Esophagus muscularis mucosa (tissue), 4 donors: ENCODE results near the gene LRMDA. TPM values are rescaled to one million over a fixed set of nuclear protein-coding genes. Genes with fewer than 3 reads are reported as not detected.
"Not testable (repeated sequence)": the region's sequence is repeated elsewhere in the genome, so short reads cannot be mapped to it uniquely, and the experiment has no call there.

Experiments
- DNase-seq: peaks from one replicate; pipeline ENCODE4 v3.0.0-alpha.2; 2017; ENCODE audit errors: extremely low spot score
- H3K27ac ChIP-seq, 4 donors: fragments of 200-600 bp; sonication (generic); replicated peaks in 1 of 4; 1 replicate in 3 of 4; 2 replicates in 1 of 4; pipeline ENCODE4 v1.5.1; 2016 to 2019; ENCODE audit warnings: mild to moderate bottlenecking in 1 of 4
- H3K27me3 ChIP-seq, 4 donors: fragments of 200-600 bp; sonication (generic); one replicate each; pipeline versions ENCODE4 v1.5.1 to v1.6.0; 2016 to 2019
- H3K36me3 ChIP-seq, 4 donors: fragments of 200-600 bp; sonication (generic); one replicate each; pipeline ENCODE4 v1.5.1; 2016 to 2019
- H3K4me1 ChIP-seq, 4 donors: fragments of 200-600 bp; sonication (generic); one replicate each; pipeline ENCODE4 v1.5.1; 2016 to 2019
- H3K4me3 ChIP-seq, 4 donors: fragments of 200-600 bp; sonication (generic); 1 replicate in 2 of 4; 2 replicates in 2 of 4; pipeline ENCODE4 v1.5.1; 2016 to 2019; ENCODE audit warnings: mild to moderate bottlenecking in 4 of 4, moderate library complexity in 1 of 4
- H3K9me3 ChIP-seq, 4 donors: fragments of 200-600 bp; sonication (generic); 1 replicate in 3 of 4; 2 replicates in 1 of 4; pipeline ENCODE4 v1.5.1; 2016 to 2019
- CTCF ChIP-seq, 3 experiments: fragments of 200-600 bp in 2 of 3; fragments of 450-650 bp in 1 of 3; sonication (generic) in 2 of 3; IDR thresholded peaks; one replicate each; pipeline ENCODE4 v1.5.1; 2017 to 2019; ENCODE audit warnings: antibody characterized with exemption in 3 of 3, mild to moderate bottlenecking in 2 of 3, moderate library complexity in 1 of 3
- EP300 ChIP-seq: sonication (generic); formaldehyde crosslinking; IDR thresholded peaks from one replicate; pipeline ENCODE4 v1.6.1; 2017; ENCODE audit warnings: antibody characterized with exemption
- POLR2A ChIP-seq: fragments of 450-650 bp; IDR thresholded peaks from one replicate; pipeline ENCODE4 v1.6.1; 2017; ENCODE audit warnings: antibody characterized with exemption, moderate library complexity, mild to moderate bottlenecking, low read depth
- POLR2AphosphoS5 ChIP-seq, 2 donors: sonication (generic); formaldehyde crosslinking; IDR thresholded peaks; one replicate each; pipeline ENCODE4 v1.6.1; 2017; ENCODE audit warnings: antibody characterized with exemption in 2 of 2
- WGBS: methylation state at CpG from one replicate; pipeline ENCODE4 v1.1.5; 2018; 5-methylcytosine and 5-hydroxymethylcytosine counted together
- intact Hi-C: fragments of 100-400 bp; cut with DNase I; formaldehyde crosslinking; loops from one replicate; pipeline ENCODE4 v1.15.1; 2023
- total RNA-seq, 4 donors: library from RNA; depleted of rRNA; stranded (reverse); fragments of >200 nt; gene quantifications; one replicate each; pipeline versions ENCODE4 v1.1.0 to v1.2.1, GENCODE V29; 2016

The LRMDA gene
- total RNA-seq, 4 donors from 2014 or later = 14.3 to 34.9 (median 26.5) TPM

GRCh38 chr10:75599875-75600648 is 168.6 kb downstream of the LRMDA start:
- 78% methylated on average over 2 of the region's 2 CpGs for WGBS
- no peak for DNase-seq
- Histone ChIP-seq H3K27me3 (no peaks in the 10 kb centered on the region), H3K27ac (peak overlapping the region in 1 of 4 donors; percentile 18), H3K4me1 (peaks cover 15 to 33% (median 22%) of the 10 kb centered on the region in 4 donors), H3K9me3 (no peaks in the 10 kb centered on the region), H3K36me3 (no peaks in the 10 kb centered on the region), H3K4me3 (no peak overlapping the region)
- TF ChIP-seq CTCF (IDR thresholded peaks at IDR 0.05) (no peak), POLR2AphosphoS5 (IDR thresholded peaks at IDR 0.05) (no peak), EP300 (no peak), POLR2A (no peak)
- intact Hi-C loops = no loop called here

DNA sequence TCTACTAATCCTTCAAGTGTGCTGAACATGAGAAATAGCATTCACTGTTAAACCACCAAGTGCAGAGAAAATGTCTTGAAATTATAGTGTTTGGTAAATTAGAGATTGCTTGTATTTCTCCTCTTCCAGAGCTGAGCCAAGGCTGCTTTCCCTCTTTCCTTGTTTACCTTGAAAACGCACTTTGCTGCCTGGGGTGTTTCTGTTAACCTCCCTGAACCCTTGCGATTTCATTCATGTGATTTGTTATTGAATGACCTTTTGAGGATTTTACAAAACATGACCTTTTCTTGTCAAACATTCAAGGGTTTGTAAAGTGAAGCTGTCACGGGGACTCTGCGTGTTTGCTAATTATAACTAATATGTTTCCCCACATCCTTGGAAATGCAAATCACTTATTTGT is 169.4 kb downstream of the LRMDA start:
- intact Hi-C loops = no loop called here
- Histone ChIP-seq H3K27me3 (no peaks in the 10 kb centered on the region), H3K4me3 (no peak overlapping the region), H3K4me1 (peaks cover 17 to 41% (median 28%) of the 10 kb centered on the region in 4 donors), H3K9me3 (no peaks in the 10 kb centered on the region), H3K27ac (no peak overlapping the region), H3K36me3 (no peaks in the 10 kb centered on the region)
- no peak for DNase-seq
- WGBS = 56% methylated on average over 4 of the region's 4 CpGs
- no peak for TF ChIP-seq POLR2A
- no peak for TF ChIP-seq CTCF (IDR thresholded peaks at IDR 0.05)
- TF ChIP-seq POLR2AphosphoS5 (IDR thresholded peaks at IDR 0.05) = no peak
- TF ChIP-seq EP300 = no peak

DNA sequence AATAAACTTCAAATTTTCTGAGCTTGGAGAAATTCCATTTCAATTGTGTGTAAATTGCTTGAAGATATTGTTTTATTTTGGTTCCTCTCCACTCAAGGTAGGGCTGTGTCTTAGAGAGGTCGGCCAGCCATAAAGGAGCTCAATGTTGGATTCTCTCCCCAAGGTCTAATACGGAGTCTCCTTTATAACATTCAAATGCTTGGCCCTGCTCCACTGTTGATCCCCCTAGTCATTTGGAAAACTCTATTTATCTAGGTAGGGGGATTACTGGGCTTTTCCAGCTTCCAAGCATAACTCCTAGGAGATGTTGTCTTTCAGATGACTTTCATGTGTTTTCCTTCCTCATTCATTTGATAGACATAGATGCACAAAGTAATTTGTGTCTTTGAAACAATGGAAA is 170.9 kb downstream of the LRMDA start:
- Histone ChIP-seq H3K27me3 (no peaks in the 10 kb centered on the region), H3K9me3 (no peaks in the 10 kb centered on the region), H3K36me3 (no peaks in the 10 kb centered on the region), H3K4me3 (no peak overlapping the region), H3K27ac (no peak overlapping the region), H3K4me1 (peaks cover 17 to 55% (median 42%) of the 10 kb centered on the region in 4 donors)
- WGBS = 92% methylated on average over 2 of the region's 2 CpGs
- TF ChIP-seq POLR2A (no peak), POLR2AphosphoS5 (IDR thresholded peaks at IDR 0.05) (no peak)
- intact Hi-C loops = no loop called here
- DNase-seq = no peak

- intact Hi-C loops = no loop called here
- H3K4me3 ChIP-seq = no peak overlapping the region
- H3K4me1 ChIP-seq = peaks cover 17 to 45% (median 38%) of the 10 kb centered on the region in 4 donors
- H3K27me3 ChIP-seq = no peaks in the 10 kb centered on the region
- TF ChIP-seq EP300 (no peak), POLR2AphosphoS5 (IDR thresholded peaks at IDR 0.05) (no peak), CTCF (IDR thresholded peaks at IDR 0.05) (no peak), POLR2A (no peak)
- 73% methylated on average over 4 of the region's 4 CpGs for WGBS
- H3K36me3 ChIP-seq = no peaks in the 10 kb centered on the region
- no peak for DNase-seq
- H3K9me3 ChIP-seq = no peaks in the 10 kb centered on the region
- peak overlapping the region in 1 of 4 donors; percentile 29 for H3K27ac ChIP-seq
Observed at GRCh38 chr10:75605096-75605495, 173.7 kb downstream of the LRMDA start.

GRCh38 chr10:75605795-75606194 is 174.4 kb downstream of the LRMDA start:
- Histone ChIP-seq H3K27ac (peak overlapping the region in 2 of 4 donors; percentile 9 to 29), H3K4me1 (peaks cover 10 to 38% (median 31%) of the 10 kb centered on the region in 4 donors)
- H3K27me3 ChIP-seq, H3K9me3 ChIP-seq, H3K4me3 ChIP-seq, DNase-seq, intact Hi-C loops, H3K36me3 ChIP-seq: not testable (repeated sequence)
- WGBS = 92% methylated on average over 6 of the region's 6 CpGs
